Right forelimb (tissue), 1 donor: Measurements from ENCODE around the gene C19orf67.
"Not testable (repeated sequence)": the region's sequence is repeated elsewhere in the genome, so short reads cannot be mapped to it uniquely, and the experiment has no call there.

ENCODE experiments used
- DNase-seq: peaks from one replicate; pipeline ENCODE4 v3.0.0-alpha.2; 2018

The C19orf67 gene

DNA sequence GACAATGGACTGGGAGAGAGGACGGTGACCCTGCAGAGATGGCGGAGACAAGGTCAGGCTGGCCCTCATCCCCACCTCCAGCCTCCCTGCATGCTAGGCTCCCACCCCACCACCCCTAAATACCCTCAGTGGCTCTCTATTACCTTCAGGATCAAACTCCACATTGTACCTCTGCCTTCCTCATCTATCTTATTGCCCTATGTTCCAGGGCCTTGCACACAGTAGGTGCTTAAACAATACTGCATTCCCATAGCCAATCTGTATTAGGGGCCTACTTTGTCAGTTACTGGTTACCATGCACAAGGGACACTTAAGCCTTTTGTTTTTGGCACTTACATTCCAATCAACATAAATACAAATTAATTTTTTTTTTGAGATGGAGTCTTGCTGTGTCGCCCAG lies 30.2 kb downstream of the C19orf67 start:
- no peak for DNase-seq

DNA sequence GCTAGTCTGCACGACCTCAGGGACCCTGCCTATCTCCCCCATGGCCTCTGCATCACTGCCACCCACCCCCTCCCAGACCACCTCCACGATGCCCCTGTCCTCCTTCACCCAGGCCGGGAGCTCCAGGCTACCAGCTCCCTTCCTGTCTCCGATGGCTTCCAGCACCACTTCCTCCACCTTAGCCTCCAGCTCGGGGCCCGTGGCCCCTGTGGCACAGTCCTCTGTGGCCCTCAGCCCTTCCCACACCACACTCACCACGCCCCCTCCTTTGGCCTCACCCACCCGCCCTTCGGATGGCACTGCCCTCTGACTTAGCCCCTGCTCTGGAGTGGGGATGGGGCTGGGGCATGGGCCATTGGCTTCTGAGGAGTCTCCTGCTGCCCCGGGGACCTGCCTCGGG lies 30.9 kb downstream of the C19orf67 start:
- DNase-seq = no peak

DNA sequence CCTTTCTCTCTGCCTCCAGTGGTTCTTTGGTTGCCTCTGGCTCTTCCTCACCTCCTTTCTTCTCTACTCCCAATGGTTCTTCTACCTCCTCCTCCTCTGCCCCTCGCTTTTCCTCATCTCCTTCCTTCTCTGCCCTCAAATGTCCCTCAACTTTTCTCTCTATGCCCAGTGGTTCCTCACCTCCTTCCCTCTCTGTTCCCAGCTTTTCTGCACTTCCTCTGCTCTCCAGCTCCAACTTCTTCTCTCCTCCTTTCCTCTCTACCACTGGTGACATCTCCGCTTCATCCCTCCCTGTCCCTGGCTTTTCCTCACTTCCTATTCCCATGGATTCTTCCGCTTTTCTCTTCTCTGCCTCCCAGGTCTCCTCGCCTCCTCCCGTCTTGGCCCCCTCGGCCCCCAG lies 31.5 kb downstream of the C19orf67 start:
- DNase-seq = no peak

GRCh38 chr19:14053500-14053899 lies 32.1 kb downstream of the C19orf67 start:
- no peak for DNase-seq

- no peak for DNase-seq
These were observed 32.6 kb downstream of the C19orf67 start for GRCh38 chr19:14053032-14053431.

DNA sequence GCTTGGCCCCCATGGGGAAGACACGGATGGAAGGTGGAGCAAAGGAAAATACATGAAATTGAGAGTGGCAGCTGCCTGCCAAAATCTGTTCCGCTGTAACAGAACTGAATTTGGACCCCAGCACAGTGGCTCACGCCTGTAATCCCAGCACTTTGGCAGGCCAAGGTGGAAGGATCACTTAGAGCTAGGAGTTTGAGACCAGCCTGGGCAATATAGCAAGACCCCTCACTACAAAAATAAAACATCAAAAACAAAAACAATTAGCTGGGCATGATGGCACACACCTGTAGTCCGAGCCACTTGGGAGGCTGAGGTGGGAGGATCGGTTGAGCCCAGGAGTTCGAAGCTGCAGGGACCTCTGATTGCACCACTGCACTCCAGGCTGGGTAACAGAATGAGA lies 33.1 kb downstream of the C19orf67 start:
- DNase-seq = no peak

DNA sequence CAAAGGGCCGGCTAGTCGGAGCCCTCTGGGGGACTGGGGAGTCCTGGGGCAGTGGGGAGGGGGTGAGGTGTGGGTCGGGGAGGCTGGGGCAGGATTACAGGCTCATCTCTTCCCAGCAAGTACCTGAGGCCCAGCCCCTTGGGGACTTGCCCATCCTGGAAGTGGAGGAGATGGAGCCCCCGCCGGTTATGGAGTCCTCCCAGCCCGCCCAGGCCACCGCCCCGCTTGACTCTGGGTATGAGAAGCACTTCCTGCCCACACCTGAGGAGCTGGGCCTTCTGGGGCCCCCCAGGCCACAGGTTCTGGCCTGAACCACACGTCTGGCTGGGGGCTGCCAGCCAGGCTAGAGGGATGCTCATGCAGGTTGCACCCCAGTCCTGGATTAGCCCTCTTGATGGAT lies 33.6 kb downstream of the C19orf67 start:
- DNase-seq = no peak

- DNase-seq = not testable (repeated sequence)
These were observed 34.6 kb downstream of the C19orf67 start for GRCh38 chr19:14050961-14051360.

DNA sequence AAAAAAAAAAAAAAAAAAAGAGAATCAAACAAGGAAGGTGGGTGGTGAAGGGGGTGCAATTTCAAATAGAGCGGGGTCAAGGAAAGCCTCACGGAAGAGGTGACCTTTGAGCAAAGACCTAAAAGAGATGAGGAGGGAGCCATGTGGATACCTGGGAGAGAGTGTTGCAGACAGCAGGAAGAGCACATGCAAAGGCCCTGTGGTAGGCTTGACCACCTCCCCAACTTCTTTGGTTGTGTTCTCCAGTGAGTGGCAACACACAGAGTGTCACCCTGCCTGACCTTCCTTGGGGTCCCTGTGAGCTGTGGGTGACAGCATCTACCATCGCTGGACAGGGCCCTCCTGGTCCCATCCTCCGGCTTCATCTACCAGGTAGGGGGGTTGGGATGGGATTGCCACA lies 35.1 kb downstream of the C19orf67 start:
- DNase-seq = no peak

GRCh38 chr19:14048443-14049153 lies 37.0 kb downstream of the C19orf67 start:
- no peak for DNase-seq

GRCh38 chr19:14047866-14048265 lies 37.7 kb downstream of the C19orf67 start:
- not testable (repeated sequence) for DNase-seq

DNA sequence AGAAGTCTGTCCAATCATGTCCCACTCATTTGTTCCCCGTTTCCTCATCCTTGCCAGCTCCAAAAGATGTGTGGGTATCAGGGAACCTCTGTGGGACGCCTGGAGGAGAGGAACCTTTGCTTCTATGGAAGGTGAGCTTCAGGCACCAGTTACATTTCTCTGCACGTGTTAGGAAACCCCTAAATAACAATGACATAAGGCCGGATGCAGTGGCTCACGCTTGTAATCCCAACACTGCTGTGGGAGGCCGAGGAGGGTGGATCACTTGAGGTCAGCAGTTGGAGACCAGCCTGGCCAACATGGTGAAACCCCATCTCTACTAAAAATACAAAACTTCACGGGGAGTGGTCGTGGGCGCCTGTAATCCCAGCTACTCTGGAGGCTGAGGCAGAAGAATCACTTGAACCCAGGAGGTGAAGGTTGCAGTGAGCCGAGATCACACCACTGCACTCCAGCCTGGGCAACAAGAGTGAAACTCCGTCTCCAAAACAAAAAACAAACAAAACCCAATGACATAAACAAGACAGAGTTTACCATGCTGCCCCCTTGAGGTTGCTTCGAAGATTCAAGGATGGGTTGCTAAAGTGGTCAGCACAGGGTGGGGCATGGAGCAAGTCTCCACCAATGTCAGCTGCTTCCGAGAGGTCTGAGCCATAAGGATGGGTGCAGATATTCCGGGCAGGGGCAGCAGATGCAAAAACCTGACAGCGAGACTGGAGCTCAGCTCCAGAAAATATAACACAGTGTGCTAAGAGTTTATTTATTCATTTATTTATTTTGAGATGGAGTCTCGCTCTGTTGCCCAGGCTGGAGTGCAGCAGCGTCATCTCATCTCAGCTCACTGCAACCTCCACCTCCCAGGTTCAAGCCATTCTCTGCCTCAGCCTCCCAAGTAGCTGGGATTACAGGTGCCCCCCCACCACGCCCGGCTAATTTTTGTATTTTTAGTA lies 42.6 kb downstream of the C19orf67 start:
- DNase-seq = not testable (repeated sequence)

- no peak for DNase-seq
These were observed 46.4 kb downstream of the C19orf67 start for GRCh38 chr19:14039181-14039580.

- no peak for DNase-seq
These were observed 49.9 kb downstream of the C19orf67 start for GRCh38 chr19:14035706-14036105.

GRCh38 chr19:14035159-14035558 lies 50.4 kb downstream of the C19orf67 start:
- not testable (repeated sequence) for DNase-seq

DNA sequence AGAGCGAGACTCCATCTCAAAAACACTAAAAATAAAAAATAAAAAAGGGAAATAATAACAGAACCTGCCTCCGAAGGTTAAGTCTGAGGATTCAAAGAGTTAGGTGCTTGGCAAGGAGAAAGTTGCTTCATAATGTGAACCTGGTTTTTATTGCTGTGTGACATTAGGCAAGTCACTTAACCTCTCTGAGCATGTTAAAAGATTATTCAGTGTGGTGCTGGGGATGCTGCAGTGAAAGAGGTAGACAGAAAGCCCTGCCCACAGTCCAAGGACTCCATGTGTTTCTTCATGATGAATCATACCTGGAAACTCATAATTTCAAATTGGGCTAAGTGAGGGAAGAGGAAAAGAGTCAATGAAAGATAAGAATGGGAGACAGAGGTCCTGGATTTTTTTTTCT lies 51.6 kb downstream of the C19orf67 start:
- no peak for DNase-seq

DNA sequence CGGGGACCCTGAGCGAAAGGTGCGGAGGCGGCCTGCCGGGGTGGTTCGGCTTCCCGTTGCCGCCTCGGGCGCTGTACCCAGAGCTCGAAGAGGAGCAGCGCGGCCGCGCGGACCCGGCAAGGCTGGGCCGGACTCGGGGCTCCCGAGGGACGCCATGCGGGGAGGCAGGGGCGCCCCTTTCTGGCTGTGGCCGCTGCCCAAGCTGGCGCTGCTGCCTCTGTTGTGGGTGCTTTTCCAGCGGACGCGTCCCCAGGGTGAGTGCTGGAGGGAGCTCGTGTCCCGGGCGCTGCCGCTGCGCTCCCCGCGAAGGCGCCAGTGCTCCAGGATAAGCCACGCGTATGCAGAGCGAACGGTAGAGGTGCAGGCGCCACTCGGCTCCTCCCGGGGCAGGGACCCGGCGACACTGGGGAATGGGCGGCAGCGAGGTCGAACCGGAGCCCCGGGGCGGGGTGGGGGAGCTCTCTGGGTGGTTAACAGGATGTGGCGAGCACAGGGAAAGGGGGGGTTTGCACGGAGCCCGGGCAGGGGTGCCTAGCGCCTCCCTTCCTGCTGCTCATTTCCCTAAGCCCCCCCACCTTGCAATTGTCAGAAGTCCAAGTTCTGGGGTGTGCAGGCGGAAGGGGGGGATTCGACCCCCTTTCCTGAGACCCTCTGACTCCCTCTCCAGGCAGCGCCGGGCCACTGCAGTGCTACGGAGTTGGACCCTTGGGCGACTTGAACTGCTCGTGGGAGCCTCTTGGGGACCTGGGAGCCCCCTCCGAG lies 53.7 kb downstream of the C19orf67 start, which contains the start of gene IL27RA:
TSS of gene IL27RA (plus strand) at position 44 of the 762 bp plus-strand sequence. CDS start at position 155, 111 bp downstream.
- DNase-seq = peak; percentile 72
